GM18909 (cell line): ENCODE measurements around the gene MAGI1.

Experiments used
- ATAC-seq: cut with Tn5 transposase; IDR thresholded peaks from one replicate; pipeline ENCODE4 v1.9.1; 2021; ENCODE audit warnings: mild to moderate bottlenecking; ENCODE audit not compliant: unreplicated experiment, poor library complexity

Gene MAGI1

DNA sequence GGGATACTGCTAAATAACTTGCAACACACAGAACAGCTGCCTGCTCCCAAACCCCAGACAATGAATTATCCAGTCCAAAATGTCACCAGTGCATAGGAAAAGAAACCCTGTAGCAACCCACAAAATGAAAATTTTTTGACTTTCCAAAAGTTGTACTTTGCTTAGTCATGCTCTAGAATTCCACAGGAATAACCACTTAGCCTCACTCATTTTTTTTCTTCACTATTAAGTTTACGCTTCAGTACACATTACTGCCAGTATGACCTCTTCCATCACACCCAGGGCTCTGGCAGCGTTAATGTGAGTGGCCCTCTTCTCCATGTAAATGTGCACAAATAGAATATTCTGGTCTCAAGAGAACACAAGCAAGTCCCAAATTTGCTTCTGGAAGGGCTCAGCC, 259.8 kb downstream of the MAGI1 start:
- ATAC-seq: no peak

DNA sequence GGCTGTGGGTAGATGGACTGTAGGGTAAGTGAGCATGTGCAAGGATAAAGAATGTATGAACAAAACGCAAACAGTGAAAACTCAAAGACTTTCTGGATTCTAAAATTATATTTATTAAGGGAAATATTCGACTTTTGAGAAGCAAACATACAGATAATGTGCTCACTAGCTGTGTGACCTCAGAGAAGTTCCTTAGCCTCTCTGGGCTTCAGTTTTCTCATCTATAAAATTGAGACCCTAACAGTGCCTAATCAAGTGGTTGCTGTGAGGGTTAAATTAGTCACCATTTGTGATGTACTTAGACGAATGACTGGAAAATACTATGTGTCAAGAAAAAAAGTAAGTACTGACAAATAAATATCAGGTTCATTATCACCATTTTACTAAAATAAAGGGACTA, 261.7 kb downstream of the MAGI1 start:
- ATAC-seq: no peak

DNA sequence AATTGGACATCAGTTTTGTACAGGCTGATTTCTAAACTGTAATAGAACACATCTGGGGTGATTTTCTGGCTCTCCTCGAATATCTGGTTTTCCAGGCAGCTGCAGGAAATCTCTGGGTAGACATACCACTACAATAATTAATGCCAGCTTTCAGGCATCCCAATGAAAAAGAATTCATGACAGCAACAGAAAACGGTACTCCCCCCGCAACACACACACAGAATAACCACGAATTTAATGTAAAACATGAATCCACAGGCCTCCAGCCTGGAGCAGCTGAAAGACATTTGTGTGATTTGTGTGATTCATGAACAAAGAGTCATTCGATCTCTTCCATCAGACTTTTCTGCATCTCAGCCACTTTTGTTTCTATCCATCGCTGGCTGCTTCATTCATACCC, 262.2 kb downstream of the MAGI1 start:
- no peak for ATAC-seq

DNA sequence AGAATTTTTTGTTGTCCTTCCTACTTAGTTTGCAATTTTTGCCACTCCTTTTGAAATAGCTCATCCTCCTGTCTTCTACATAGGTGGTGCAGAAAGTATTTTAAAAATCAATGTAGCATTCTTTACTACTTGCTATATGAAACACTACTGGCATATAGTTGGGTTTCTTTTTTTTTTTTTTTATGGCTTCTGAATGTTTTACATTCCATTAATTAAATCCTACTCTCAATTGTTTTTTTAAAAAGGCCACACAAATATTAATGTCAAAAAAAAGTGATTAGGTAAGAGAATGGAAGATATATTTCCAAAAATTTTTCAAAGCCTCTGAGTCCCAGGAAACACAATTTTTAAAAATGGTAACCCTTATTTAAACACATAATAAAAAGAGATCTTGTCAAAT, 262.6 kb downstream of the MAGI1 start:
- no peak for ATAC-seq

DNA sequence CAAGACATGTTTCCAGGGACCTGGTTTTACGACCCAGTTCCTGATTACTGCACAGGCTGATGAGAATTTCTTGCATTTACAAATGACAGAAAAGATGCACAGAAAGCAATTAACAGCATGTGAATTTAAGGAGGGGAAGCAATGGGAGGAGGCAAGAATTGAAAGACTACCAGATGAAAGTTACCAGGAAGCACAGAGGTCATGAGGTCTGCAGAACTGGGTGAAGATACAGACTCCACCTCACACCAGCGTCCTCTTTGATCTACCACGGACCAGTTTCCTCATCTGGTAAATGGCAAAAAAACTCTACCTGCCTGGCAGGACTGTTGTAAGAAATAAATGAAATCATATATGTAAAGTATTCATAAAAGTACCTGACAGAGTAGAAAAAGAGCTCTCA, 266.0 kb downstream of the MAGI1 start:
- ATAC-seq: no peak

DNA sequence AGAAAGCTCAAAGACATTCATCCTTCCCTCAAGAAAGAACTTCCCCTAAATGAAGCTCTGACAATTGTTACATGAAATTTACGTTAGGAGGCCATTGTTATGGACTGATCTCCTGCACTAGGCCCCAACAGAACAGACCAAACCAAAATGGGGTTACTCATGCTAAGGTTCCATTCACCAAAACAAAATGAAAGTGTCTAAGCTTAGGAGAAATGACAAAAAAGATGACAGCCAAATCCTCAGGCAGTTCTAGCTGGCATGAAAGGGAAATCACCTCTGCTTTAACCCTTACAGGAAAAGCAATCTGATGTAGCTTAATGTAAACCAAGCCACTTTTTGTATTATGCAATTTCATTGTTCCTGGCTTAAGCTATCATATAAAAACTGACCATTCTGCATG, 271.2 kb downstream of the MAGI1 start:
- no peak for ATAC-seq

DNA sequence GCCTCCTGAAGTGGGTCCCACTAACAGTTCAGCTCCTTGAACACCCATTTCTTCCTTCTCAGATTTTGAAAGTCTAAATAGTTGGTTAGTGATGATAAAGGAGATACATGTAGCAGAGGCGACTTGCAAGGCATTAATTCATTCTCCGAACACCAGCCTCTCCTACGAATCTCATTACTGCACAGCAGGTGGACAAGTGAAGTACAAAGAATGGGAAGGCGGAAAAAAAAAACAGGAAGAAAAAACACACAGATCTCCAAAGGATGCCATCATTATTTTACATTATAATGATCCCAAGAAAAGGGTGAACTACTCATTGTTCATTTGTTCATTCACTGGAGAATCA, 276.5 kb downstream of the MAGI1 start:
- ATAC-seq: no peak

DNA sequence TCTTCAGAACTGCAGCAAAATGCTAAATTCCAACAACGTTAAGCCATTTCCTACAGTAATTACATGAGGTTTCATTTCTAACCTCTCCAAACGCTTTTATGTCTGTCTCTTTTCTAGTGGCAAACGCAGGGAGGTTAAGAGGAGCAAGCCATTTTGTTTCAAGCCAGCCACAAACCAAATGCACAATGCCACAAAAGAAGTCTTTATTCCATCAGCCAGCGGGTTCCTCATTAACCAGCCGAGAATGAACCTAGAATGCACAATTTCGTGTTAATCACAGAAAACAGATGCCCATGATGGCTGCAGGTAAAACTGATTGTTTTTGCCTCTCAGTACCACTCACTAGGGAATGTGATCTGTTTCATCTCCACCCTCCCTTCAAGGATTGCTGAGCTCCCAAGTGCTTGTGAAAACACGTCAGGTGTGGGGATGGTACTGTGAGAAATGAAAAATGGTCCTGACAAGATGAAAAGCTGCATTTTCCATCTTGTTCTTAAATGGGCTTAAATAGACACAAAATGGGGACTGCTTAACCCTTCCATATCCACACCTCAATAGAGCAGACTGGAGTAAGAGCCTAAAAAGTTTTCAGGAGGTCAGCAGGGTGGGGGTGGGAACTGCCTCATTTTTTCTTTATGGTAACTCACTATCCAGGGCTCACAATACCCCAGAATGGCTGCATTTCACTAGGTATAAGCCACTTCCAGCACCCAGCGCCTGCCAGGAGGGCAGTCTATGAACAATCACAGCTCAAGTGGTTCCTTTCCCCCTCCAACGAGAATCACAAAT, 277.1 kb downstream of the MAGI1 start:
- no peak for ATAC-seq

DNA sequence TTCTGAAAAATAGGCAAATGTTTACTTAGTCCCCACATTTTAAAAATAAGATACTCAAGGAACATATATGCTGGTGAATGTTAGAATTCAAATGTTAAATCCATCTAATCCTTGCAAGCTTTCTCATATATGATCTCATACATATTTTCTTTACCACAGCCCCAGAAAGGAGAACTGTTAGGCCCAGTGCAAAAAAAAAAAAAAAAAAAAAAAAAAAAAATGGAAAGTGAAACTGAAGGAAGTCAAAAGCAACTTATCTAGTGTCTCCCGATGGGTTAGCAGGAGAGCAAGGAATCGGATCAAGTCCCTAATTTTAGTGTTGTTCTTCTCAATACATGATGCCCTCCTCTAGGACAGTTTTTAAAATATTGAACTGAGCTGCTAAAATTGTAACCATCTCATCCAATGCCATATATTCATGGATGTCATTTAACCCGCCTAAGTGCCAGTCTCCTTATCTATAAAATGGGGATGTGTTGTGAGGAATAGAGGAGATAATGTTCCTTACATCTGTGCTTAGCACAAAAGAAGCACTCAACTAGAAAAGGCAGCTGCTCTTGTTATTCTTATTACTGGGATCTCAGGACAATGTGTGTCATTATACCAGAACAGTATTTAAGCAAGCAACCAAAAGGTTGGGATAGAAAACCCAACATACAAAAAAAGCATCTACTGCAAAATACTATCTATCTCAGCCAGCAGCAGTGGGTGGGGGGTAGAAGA, 279.7 kb downstream of the MAGI1 start:
- ATAC-seq: no peak

DNA sequence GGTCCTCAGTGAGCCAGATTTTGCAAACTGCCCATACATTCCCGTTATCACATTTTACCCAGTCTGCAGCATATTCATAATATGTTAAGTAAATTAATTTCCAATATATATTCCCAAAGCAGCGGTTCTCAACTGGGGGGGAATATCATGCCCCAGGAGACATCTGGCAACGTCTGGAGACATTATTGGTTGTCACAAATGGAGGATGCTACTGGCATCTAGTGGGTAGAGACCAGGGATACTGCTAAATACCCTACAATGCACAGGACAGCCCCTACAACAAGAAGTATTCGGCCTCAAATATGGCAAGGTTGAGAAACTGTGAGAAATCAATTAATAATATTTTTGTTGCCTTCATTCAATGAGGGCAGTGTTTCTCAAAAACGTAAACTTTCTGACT, 280.3 kb downstream of the MAGI1 start:
- no peak for ATAC-seq

DNA sequence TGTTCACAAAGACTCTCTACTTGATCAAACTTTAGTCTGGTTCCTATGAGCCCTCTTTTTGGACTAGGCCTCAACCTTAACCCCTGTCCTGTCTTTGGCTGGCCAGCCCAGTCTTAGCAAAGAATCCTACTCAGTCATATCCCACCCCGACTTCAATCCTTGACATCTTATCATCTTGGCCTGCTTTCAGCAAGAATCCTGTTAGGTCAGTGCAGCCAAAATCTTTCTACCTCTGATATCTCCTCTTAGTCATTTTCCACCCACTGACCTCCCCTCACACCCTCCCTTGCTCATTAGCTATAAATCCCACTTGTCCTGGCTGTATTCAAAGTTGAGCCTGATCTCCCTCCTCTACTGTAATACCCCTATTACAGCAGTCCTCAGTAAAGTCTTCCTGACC, 286.1 kb downstream of the MAGI1 start:
- ATAC-seq: no peak

DNA sequence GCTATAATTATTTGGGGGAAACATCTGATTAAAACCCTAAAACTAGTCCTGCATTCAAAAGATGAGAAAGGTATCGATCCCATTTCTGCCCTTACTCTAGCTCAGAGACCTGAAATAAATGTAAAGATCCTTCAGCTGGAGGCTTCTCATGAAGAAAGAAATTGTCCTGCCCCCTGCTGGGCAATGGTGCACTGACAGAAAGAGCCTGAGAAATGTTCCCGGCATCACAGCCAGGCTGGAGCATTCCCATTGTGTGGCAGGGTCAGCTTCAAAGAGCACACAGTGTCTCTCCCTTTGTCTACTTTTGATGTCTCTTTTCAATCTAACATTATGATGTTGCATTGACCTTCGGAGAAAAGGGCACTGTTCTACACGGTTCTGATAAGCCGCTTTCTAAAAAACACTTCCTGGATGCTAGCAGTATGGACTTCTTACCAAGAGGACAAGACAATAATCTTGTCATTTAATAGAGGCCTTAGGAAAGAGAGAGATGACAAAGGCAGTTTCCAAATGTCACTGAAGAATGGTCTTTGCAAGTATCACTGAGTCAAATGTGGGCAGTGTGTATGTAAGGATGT, 287.5 kb downstream of the MAGI1 start:
- ATAC-seq: no peak

DNA sequence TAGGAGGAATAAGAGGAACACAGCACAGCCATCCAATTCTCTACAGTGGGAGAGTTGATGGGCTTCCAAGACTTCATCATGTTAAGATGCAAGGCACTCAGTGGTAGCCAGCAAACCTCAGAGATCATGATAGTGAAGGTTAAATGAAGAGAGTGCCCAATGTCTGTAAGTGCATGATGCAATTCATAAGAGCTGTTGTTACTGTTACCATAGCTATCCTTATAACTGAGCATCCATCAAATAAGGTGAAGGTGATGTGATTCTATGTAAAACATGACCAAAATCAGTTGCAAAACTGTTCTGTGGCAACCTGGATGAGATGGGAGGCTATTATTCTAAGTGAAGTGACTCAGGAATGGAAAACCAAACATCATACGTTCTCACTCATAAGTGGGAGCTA, 289.7 kb downstream of the MAGI1 start:
- no peak for ATAC-seq

DNA sequence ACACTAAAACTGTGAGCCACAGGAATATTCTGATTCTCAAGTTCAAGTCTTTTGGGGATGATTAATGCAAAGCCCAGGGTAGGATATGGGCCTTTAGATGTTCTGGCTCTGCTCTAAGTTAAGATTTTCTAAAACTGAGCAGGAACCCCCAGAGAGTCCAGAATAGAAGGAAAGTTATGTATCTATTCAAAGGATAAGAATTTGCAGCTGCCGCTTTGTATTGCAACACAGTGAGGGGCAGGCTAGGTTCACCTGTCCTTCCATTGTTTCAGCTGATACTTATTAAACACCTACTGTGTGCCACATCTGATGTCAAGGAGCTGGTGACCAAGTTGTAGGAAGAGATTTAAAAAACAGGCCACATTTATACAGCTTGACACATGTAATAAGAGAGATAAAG, 290.4 kb downstream of the MAGI1 start:
- no peak for ATAC-seq

DNA sequence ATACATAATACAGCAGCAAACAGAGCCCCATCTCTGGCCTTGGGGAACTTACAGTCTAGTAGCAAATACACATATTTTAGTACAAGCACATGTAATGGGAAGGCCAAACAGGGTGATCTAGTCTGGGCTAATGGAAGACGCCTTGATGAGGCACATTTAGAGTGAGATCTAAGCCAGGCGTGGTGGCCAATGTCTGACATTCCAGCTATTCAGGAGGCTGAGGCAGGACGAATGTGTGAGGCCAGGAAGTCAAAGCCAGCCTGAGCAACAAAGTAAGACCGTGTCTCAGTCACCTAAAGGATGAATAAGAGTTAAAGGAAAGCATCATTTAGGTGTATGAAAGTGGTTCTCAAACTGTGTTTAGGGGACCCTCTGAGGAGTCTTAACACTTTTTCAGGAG, 291.9 kb downstream of the MAGI1 start:
- ATAC-seq: no peak

DNA sequence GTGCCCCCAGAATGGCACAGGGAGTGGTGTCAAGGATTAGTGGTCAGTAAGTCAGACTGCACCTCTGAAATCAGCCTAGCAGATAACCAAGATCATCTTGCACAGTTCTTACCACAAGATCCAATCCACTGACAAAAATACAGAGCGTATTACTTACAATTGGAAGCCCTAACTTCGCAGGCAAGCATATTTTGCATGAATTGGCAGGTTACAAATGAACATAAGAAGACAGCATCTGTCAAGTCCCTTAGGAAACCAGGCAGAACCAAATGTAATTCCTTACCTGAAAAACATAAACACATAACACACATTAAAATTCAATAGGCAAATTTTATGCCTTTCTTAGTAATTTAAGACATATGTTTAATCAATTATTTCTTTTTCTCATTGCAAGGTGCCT, 293.4 kb downstream of the MAGI1 start:
- ATAC-seq: no peak

DNA sequence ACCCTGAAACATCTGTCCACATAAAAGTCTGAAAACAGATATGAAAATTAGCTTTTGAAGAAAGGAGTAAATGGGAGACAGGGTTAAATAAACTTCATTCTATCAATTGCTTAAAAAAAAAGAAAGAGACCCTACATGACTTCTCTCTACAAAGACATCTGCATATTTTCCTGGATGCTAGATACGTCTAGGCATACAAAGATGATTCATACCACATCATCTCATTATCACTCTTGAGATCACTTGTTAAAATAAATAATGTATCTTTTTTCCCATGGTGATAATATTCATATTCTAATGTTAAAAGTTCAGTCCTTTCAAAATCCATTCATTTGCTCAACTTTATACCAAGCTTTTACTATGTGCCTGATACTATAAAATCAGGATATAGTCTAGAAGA, 295.8 kb downstream of the MAGI1 start:
- no peak for ATAC-seq

DNA sequence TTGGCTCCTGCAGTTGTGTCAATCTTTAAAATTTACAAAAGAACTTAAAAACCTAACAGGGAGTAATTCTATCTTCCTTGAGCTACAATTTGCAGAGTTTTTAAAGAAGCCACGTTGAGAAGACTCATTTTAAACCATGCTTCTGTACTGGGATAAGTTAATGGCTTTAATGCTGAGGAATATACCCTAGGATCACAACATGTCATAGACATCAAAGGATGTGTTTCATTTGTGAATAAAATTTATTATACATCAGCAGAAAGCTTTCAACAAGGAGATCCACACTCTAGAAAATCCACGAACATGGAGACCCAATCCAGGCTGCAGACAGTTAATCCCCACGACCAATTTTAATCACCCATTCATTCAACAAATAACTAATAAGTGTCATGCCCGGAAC, 297.2 kb downstream of the MAGI1 start:
- ATAC-seq: no peak

DNA sequence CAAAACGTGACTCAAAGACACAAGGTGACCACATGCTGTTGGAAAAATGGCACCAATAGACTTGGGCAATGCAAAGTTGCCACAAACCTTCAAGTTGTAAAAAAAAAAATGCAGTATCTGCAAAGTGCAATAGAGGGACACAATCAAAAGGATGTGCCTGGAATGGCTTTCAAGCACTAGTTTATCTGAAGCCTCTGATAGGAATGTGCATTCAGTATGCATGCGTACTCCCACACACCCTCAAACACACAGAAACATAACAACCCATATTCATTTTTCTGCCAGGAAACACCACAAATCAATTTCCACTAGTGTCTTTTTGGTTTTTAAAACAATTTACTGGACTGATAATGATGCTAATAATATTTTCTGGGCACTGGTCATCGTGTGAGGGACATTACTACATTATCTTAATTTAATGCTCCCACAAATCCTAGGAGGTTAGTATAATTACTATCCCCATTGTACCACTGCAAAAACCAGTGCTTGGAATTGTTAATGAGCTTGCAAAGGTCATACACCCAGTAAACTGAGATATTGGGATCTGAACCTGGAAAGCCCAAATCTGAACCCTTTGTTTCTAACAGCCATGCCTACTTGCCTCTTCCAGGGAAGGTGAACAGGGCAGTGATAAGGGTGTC, 298.7 kb downstream of the MAGI1 start:
- no peak for ATAC-seq

DNA sequence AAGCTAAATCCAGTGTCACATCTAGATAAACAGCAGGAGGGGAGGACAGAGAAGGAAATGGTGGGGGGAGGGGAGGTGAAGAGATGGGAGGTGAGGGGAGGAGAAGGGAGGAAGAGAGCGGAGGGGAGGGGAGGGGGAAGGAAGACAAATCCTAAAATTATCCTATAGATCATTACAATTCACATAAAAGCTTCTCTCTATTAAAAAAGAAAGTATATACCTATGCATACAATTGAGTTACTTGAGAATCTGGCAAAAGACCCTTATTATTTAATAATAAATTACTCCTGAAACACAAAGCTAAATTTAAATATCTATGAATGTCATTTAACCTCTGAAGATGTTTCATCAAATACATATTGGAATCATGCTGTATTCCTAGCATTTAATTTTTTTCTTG, 303.9 kb downstream of the MAGI1 start:
- ATAC-seq: no peak

DNA sequence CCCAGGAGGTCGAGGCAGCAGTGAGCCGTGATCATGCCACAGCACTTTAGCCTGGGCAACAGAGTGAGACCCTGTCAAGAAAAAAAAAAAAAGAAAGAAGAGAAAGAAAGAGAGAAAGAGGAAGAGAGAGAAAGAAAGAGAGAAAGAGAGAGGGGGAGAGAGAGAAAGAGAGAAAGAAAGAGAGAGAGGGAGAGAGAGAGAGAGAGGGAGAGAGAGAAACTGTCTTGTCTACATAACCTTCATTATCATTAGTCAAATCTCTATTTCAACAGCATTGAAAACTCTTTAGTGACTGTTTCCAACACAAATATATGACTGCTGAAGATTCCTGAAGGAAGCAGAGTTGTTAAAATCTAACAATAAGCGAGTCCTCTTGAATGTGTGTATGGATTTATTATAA, 304.3 kb downstream of the MAGI1 start:
- ATAC-seq: no peak
